ENCODE data around the gene SPHKAP.

Gene SPHKAP

DNA sequence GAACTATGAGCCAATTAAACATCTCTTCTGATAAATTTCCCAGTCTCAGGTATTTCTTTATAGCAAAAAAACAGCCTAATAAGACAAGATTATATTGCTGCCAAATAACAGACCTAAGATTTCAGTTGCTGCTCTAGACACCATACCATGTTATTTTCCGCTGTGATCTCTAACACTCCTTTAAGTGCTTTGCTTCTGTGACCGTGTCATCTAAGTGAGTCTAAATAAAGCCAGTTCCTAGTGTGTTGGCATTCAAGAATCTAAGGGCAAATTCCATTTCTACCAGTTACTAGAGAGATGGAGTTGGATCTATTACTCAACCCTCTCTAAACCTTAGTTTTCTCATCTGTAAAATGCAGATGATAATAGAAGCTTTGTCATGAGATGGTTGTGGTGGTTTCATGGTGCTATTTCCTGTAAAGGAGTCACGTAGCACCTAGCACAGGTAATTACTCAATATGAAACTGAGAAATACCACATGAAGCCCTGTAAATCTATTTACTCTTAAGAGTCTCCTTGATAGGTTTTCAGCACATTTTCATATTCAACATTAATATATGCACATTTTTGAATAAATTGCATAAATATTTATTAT lies 40.5 kb downstream of the SPHKAP start:
- TF ChIP-seq CREB1 (IDR thresholded peaks at IDR 0.05; ENCODE audit: low read depth) = no peak
- TF ChIP-seq TEAD4 (IDR thresholded peaks at IDR 0.05) = no peak
- no peak for TF ChIP-seq TAF1 (IDR thresholded peaks at IDR 0.05; ENCODE audit: low read depth)
- no peak for TF ChIP-seq TCF12 (IDR thresholded peaks at IDR 0.05; ENCODE audit: low read depth)
- no peak for TF ChIP-seq CEBPB (IDR thresholded peaks at IDR 0.05)
- no peak for TF ChIP-seq REST (IDR thresholded peaks at IDR 0.05; ENCODE audit: low read depth)
- TF ChIP-seq FOXM1 (IDR thresholded peaks at IDR 0.05; ENCODE audit: borderline replicate concordance, low read depth) = no peak
- no peak for TF ChIP-seq YY1 (IDR thresholded peaks at IDR 0.05; ENCODE audit: low read depth)
- TF ChIP-seq USF1 (IDR thresholded peaks at IDR 0.05) = no peak
- TF ChIP-seq RAD21 (IDR thresholded peaks at IDR 0.05; ENCODE audit: low read depth) = no peak
- no peak for TF ChIP-seq ZBTB7A (IDR thresholded peaks at IDR 0.05; ENCODE audit: low read depth)
- no peak for TF ChIP-seq EP300 (IDR thresholded peaks at IDR 0.05; ENCODE audit: borderline replicate concordance)
- TF ChIP-seq EGR1 (IDR thresholded peaks at IDR 0.05) = no peak
- TF ChIP-seq MAX (IDR thresholded peaks at IDR 0.05) = no peak
- no peak for TF ChIP-seq NFIC (IDR thresholded peaks at IDR 0.05)

GRCh38 chr2:228136027-228136426 lies 45.5 kb downstream of the SPHKAP start:
- TF ChIP-seq ZBTB7A (IDR thresholded peaks at IDR 0.05; ENCODE audit: low read depth) = no peak
- no peak for TF ChIP-seq CEBPB (IDR thresholded peaks at IDR 0.05)
- TF ChIP-seq MAX (IDR thresholded peaks at IDR 0.05) = no peak
- TF ChIP-seq USF1 (IDR thresholded peaks at IDR 0.05) = no peak
- no peak for TF ChIP-seq EGR1 (IDR thresholded peaks at IDR 0.05)
- TF ChIP-seq RAD21 (IDR thresholded peaks at IDR 0.05; ENCODE audit: low read depth) = no peak
- TF ChIP-seq FOXM1 (IDR thresholded peaks at IDR 0.05; ENCODE audit: borderline replicate concordance, low read depth) = no peak
- TF ChIP-seq REST (IDR thresholded peaks at IDR 0.05; ENCODE audit: low read depth) = no peak

GRCh38 chr2:228135300-228135699 lies 46.2 kb downstream of the SPHKAP start:
- TF ChIP-seq RAD21 (IDR thresholded peaks at IDR 0.05; ENCODE audit: low read depth) (no peak), TAF1 (IDR thresholded peaks at IDR 0.05; ENCODE audit: low read depth) (no peak), EP300 (IDR thresholded peaks at IDR 0.05; ENCODE audit: borderline replicate concordance) (no peak), CEBPB (IDR thresholded peaks at IDR 0.05) (no peak), REST (IDR thresholded peaks at IDR 0.05; ENCODE audit: low read depth) (no peak), TCF12 (IDR thresholded peaks at IDR 0.05; ENCODE audit: low read depth) (no peak), YY1 (IDR thresholded peaks at IDR 0.05; ENCODE audit: low read depth) (no peak), FOXM1 (IDR thresholded peaks at IDR 0.05; ENCODE audit: borderline replicate concordance, low read depth) (no peak), CREB1 (IDR thresholded peaks at IDR 0.05; ENCODE audit: low read depth) (no peak), EGR1 (IDR thresholded peaks at IDR 0.05) (no peak), ZBTB7A (IDR thresholded peaks at IDR 0.05; ENCODE audit: low read depth) (no peak), USF1 (IDR thresholded peaks at IDR 0.05) (no peak), MAX (IDR thresholded peaks at IDR 0.05) (no peak), NFIC (IDR thresholded peaks at IDR 0.05) (no peak), TEAD4 (IDR thresholded peaks at IDR 0.05) (no peak)

GRCh38 chr2:228131833-228132232 lies 49.7 kb downstream of the SPHKAP start:
- TF ChIP-seq TCF12 (IDR thresholded peaks at IDR 0.05; ENCODE audit: low read depth) (no peak), TEAD4 (IDR thresholded peaks at IDR 0.05) (no peak), CREB1 (IDR thresholded peaks at IDR 0.05; ENCODE audit: low read depth) (no peak), MAX (IDR thresholded peaks at IDR 0.05) (no peak), ZBTB7A (IDR thresholded peaks at IDR 0.05; ENCODE audit: low read depth) (no peak), USF1 (IDR thresholded peaks at IDR 0.05) (no peak), CEBPB (IDR thresholded peaks at IDR 0.05) (no peak), REST (IDR thresholded peaks at IDR 0.05; ENCODE audit: low read depth) (no peak), FOXM1 (IDR thresholded peaks at IDR 0.05; ENCODE audit: borderline replicate concordance, low read depth) (no peak), NFIC (IDR thresholded peaks at IDR 0.05) (no peak), RAD21 (IDR thresholded peaks at IDR 0.05; ENCODE audit: low read depth) (no peak), YY1 (IDR thresholded peaks at IDR 0.05; ENCODE audit: low read depth) (no peak), EP300 (IDR thresholded peaks at IDR 0.05; ENCODE audit: borderline replicate concordance) (no peak), EGR1 (IDR thresholded peaks at IDR 0.05) (no peak), TAF1 (IDR thresholded peaks at IDR 0.05; ENCODE audit: low read depth) (no peak)
